Measurements from ENCODE around the gene EVX2. TPM values are rescaled to one million over a fixed set of nuclear protein-coding genes. Genes with fewer than 3 reads are reported as not detected.

The EVX2 gene
- total RNA-seq, 1 experiment from 2014 or later, result not detected

Other genes starting within 250 kb of the EVX2 start
- gene LNPK, start 81.7 kb downstream of the EVX2 start, total RNA-seq (2021), result 10.3 to 13.8 TPM (median 13.7 TPM) in 3 replicates
- not detected in 3 replicates for gene HOXD13, start 8.8 kb upstream of the EVX2 start, total RNA-seq (2021)
- 0.17 TPM in 1 of 3 replicates, not detected in the others for gene HOXD12, start 15.8 kb upstream of the EVX2 start, total RNA-seq (2021)
- gene HOXD11, start 23.3 kb upstream of the EVX2 start, total RNA-seq (2021), result not detected in 3 replicates
- gene HOXD10, start 32.8 kb upstream of the EVX2 start, total RNA-seq (2021), result not detected in 3 replicates
- not detected in 3 replicates for gene HOXD9, start 38.8 kb upstream of the EVX2 start, total RNA-seq (2021)
- gene HOXD8, start 45.7 kb upstream of the EVX2 start, total RNA-seq (2021), result not detected in 3 replicates
- gene HOXD4, start 67.6 kb upstream of the EVX2 start, total RNA-seq (2021), result not detected in 3 replicates
- gene HOXD3, start 73.3 kb upstream of the EVX2 start, total RNA-seq (2021), result not detected in 3 replicates
- 0.14 to 0.22 TPM in 2 of 3 replicates, not detected in the other for gene HOXD1, start 104.7 kb upstream of the EVX2 start, total RNA-seq (2021)
- gene MTX2, start 185.5 kb upstream of the EVX2 start, total RNA-seq (2021), result 33.6 to 40.5 TPM (median 37.5 TPM) in 3 replicates

Measured in WTC11 (cell line).